VCaP (cell line): Measurements from ENCODE around the gene BBIP1.

ENCODE experiments used
- H3K27ac ChIP-seq: fragments of 450-650 bp; 2 replicates; pipeline ENCODE4 v1.5.1; 2017
- CTCF ChIP-seq: fragments of 450-650 bp; conservative IDR thresholded peaks from 2 replicates; pipeline ENCODE4 v1.5.1; 2017; ENCODE audit warnings: mild to moderate bottlenecking, moderate library complexity

BBIP1 gene

GRCh38 chr10:110918643-110919348, at the start of gene BBIP1:
TSS of gene BBIP1 (minus strand) at chr10:110919180. CDS start at chr10:110918157, 1,023 bp downstream.
- 0 out of 2 replicates have a peak, but pooled peaks have one; percentile 3 for TF ChIP-seq CTCF
- peak within 1 kb of the TSS; percentile 94 for H3K27ac ChIP-seq

GRCh38 chr10:110967645-110968044, 48.7 kb upstream of the BBIP1 start:
- no peak overlapping the region for H3K27ac ChIP-seq
- TF ChIP-seq CTCF = no peak

- no peak for TF ChIP-seq CTCF
- no peak overlapping the region for H3K27ac ChIP-seq
These were observed 48.1 kb upstream of the BBIP1 start for GRCh38 chr10:110967009-110967630.

- H3K27ac ChIP-seq = no peak overlapping the region
- TF ChIP-seq CTCF = no peak
These were observed 47.2 kb upstream of the BBIP1 start for GRCh38 chr10:110966146-110966545.

GRCh38 chr10:110965216-110965615, 46.2 kb upstream of the BBIP1 start:
- TF ChIP-seq CTCF = no peak
- H3K27ac ChIP-seq = no peak overlapping the region

- H3K27ac ChIP-seq = no peak overlapping the region
These were observed 45.7 kb upstream of the BBIP1 start for GRCh38 chr10:110964681-110965080.

More at GRCh38 chr10:110964681-110965080, 45.7 kb upstream of the BBIP1 start:
- no peak for TF ChIP-seq CTCF
